ENCODE results near the gene AUTS2.

AUTS2 gene

DNA sequence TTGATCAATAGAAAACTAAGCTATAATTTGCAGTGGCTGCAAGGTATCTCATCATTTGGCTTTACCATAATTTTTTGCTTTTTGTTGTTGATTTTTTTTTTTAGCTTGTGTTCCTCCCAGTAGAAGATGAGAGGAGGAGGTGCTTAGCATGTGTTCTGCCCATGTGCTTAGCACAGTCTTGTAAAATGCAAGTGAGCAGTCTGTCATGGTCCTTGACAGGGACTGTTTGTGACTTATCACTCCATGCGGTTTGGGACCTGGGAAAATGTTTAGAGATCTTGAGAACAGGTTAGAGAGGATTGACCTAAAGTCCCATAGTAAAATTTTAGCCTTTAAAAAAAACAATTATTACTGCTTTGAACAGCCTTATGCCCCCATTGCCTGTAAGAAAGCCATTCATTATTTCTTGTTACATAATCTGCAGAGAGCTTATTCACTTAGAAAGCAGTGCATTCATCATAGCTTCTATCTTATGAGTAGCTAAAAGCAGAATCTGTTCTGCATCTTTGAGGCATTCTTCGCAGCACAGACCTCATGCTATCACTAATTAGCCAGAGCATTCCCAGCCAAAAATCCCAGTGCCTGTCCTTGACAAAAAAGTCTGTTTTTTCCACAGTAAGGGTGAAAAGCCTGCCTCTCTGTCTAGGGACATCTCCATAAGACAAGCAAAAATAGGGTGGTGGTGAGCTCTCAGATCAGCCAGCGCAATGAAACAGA is 784.9 kb downstream of the AUTS2 start:
- no peak overlapping the region for H3K4me3 Mint-ChIP-seq
- H3K36me3 Mint-ChIP-seq (ENCODE audit: low read depth): no peaks in the 10 kb centered on the region
- H3K9me3 Mint-ChIP-seq: no peaks in the 10 kb centered on the region
- no peaks in the 10 kb centered on the region for H3K4me1 Mint-ChIP-seq
- TF ChIP-seq, protein P1, sequence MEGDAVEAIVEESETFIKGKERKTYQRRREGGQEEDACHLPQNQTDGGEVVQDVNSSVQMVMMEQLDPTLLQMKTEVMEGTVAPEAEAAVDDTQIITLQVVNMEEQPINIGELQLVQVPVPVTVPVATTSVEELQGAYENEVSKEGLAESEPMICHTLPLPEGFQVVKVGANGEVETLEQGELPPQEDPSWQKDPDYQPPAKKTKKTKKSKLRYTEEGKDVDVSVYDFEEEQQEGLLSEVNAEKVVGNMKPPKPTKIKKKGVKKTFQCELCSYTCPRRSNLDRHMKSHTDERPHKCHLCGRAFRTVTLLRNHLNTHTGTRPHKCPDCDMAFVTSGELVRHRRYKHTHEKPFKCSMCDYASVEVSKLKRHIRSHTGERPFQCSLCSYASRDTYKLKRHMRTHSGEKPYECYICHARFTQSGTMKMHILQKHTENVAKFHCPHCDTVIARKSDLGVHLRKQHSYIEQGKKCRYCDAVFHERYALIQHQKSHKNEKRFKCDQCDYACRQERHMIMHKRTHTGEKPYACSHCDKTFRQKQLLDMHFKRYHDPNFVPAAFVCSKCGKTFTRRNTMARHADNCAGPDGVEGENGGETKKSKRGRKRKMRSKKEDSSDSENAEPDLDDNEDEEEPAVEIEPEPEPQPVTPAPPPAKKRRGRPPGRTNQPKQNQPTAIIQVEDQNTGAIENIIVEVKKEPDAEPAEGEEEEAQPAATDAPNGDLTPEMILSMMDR (IDR thresholded peaks at IDR 0.05; ENCODE audit: unreplicated experiment in 3 of 3): no peak
- peaks cover 4% of the 10 kb centered on the region for H3K27me3 Mint-ChIP-seq (ENCODE audit: low read depth)
- no peak overlapping the region for H3K27ac Mint-ChIP-seq

- H3K4me1 Mint-ChIP-seq: no peaks in the 10 kb centered on the region
These were observed 785.7 kb downstream of the AUTS2 start for GRCh38 chr7:70384024-70384423.

DNA sequence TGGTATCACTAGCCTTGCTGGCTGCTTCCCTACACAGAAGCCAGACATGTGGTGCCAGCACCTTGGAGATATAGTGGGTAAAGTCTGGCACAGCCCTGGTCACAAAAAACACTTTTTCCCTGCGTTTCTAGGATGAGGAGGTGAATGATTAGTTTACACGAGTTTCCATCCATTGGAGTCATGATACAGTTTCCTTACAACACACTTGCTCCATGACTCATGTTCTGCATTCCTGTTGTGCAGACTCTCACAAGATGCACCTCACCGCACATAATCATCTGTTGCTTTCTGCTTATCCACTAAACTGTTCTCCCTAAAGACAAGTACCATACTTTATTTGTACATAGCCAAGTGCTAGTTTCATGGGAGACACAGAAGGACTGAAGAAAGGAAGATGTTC is 786.6 kb downstream of the AUTS2 start:
- Mint-ChIP-seq H3K27me3 (ENCODE audit: low read depth) (no peaks in the 10 kb centered on the region), H3K36me3 (ENCODE audit: low read depth) (no peaks in the 10 kb centered on the region), H3K27ac (no peak overlapping the region), H3K9me3 (no peaks in the 10 kb centered on the region), H3K4me1 (no peaks in the 10 kb centered on the region), H3K4me3 (no peak overlapping the region)
- TF ChIP-seq, protein P1 (IDR thresholded peaks at IDR 0.05; ENCODE audit: unreplicated experiment in 3 of 3): no peak

More at GRCh38 chr7:70384024-70384423, 785.7 kb downstream of the AUTS2 start:
- H3K4me3 Mint-ChIP-seq: no peak overlapping the region
- H3K27me3 Mint-ChIP-seq (ENCODE audit: low read depth): peaks cover 2% of the 10 kb centered on the region
- no peak overlapping the region for H3K27ac Mint-ChIP-seq
- no peaks in the 10 kb centered on the region for H3K36me3 Mint-ChIP-seq (ENCODE audit: low read depth)
- no peaks in the 10 kb centered on the region for H3K9me3 Mint-ChIP-seq
- TF ChIP-seq, protein P1 (IDR thresholded peaks at IDR 0.05; ENCODE audit: unreplicated experiment in 3 of 3): no peak

GRCh38 chr7:70387217-70387616 is 788.9 kb downstream of the AUTS2 start:
- H3K36me3 Mint-ChIP-seq (ENCODE audit: low read depth): no peaks in the 10 kb centered on the region
- H3K4me1 Mint-ChIP-seq: no peaks in the 10 kb centered on the region
- no peak overlapping the region for H3K4me3 Mint-ChIP-seq
- H3K27me3 Mint-ChIP-seq (ENCODE audit: low read depth): no peaks in the 10 kb centered on the region
- TF ChIP-seq, protein P1 (IDR thresholded peaks at IDR 0.05; ENCODE audit: unreplicated experiment in 3 of 3): no peak
- H3K27ac Mint-ChIP-seq: no peak overlapping the region
- no peaks in the 10 kb centered on the region for H3K9me3 Mint-ChIP-seq

DNA sequence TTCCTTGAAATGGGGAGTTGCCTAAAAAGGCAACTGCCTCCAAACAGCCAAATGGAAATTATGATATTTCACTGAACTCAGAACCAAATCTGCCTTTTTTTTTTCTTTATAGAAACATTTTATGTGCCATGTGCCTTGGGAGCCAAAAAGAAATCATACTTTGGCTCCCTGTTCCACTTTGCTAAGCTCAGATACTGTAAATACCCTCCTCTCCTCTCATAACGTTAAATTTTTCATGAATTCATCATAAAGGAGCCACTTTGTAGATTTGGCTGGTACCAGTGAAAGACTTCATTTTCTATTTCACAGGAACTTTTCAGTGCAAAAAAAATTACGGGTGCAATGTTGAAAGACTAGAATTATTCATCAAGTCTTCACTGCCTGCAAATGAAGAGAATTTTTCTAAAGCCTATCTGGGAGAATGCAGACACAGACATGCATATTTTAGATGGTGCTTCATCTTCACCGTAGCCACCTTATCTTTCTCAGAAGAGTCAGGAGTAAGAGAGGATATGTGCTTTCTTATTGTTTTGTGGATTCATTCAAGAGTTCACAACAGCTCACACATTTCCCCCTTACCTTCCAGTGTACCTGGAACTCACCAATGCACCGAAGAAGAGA is 791.4 kb downstream of the AUTS2 start:
- no peaks in the 10 kb centered on the region for H3K36me3 Mint-ChIP-seq (ENCODE audit: low read depth)
- H3K4me1 Mint-ChIP-seq: no peaks in the 10 kb centered on the region
- no peak overlapping the region for H3K27ac Mint-ChIP-seq
- TF ChIP-seq, protein P1 (IDR thresholded peaks at IDR 0.05; ENCODE audit: unreplicated experiment in 3 of 3): no peak
- peaks cover 3% of the 10 kb centered on the region for H3K27me3 Mint-ChIP-seq (ENCODE audit: low read depth)
- no peaks in the 10 kb centered on the region for H3K9me3 Mint-ChIP-seq
- no peak overlapping the region for H3K4me3 Mint-ChIP-seq

GRCh38 chr7:70390251-70390650 is 792.0 kb downstream of the AUTS2 start:
- TF ChIP-seq, protein P1 (IDR thresholded peaks at IDR 0.05; ENCODE audit: unreplicated experiment in 3 of 3): no peak
- Mint-ChIP-seq H3K4me1 (no peaks in the 10 kb centered on the region), H3K4me3 (no peak overlapping the region), H3K36me3 (ENCODE audit: low read depth) (no peaks in the 10 kb centered on the region), H3K27ac (no peak overlapping the region), H3K27me3 (ENCODE audit: low read depth) (peaks cover 3% of the 10 kb centered on the region), H3K9me3 (no peaks in the 10 kb centered on the region)
